Ovary (tissue), 3 donors: Measurements from ENCODE around the gene AIMP2.

Experiments
- EP300 ChIP-seq: sonication (generic); formaldehyde crosslinking; IDR thresholded peaks from one replicate; pipeline ENCODE4 v1.6.1; 2017; ENCODE audit warnings: antibody characterized with exemption
- TF ChIP-seq, protein P1 (sequence below), 3 donors: fragments of 450-650 bp in 2 of 3; fragments of 200-600 bp in 1 of 3; IDR thresholded peaks; one replicate each; pipeline versions ENCODE4 v1.5.1 to v1.8.0; 2016 to 2022; ENCODE audit warnings: antibody characterized with exemption in 3 of 3, mild to moderate bottlenecking in 1 of 3
- donor health status: DM: no; HTN: no; CAD: no.

- TF ChIP-seq, protein P1, sequence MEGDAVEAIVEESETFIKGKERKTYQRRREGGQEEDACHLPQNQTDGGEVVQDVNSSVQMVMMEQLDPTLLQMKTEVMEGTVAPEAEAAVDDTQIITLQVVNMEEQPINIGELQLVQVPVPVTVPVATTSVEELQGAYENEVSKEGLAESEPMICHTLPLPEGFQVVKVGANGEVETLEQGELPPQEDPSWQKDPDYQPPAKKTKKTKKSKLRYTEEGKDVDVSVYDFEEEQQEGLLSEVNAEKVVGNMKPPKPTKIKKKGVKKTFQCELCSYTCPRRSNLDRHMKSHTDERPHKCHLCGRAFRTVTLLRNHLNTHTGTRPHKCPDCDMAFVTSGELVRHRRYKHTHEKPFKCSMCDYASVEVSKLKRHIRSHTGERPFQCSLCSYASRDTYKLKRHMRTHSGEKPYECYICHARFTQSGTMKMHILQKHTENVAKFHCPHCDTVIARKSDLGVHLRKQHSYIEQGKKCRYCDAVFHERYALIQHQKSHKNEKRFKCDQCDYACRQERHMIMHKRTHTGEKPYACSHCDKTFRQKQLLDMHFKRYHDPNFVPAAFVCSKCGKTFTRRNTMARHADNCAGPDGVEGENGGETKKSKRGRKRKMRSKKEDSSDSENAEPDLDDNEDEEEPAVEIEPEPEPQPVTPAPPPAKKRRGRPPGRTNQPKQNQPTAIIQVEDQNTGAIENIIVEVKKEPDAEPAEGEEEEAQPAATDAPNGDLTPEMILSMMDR (IDR thresholded peaks at IDR 0.05) = no peak
- no peak for TF ChIP-seq EP300
Measured at GRCh38 chr7:6032641-6033040, 23.6 kb downstream of the AIMP2 start.
